GM12892 (cell line): ENCODE results near the gene ARFGEF3.

Experiments used
- POLR2A ChIP-seq: IDR thresholded peaks from 2 replicates; pipeline ENCODE4 v1.6.1; 2011; ENCODE audit warnings: low read depth, low read length, control low read depth
- POLR2AphosphoS5 ChIP-seq: IDR thresholded peaks from 2 replicates; pipeline ENCODE4 v1.6.1; 2011; ENCODE audit warnings: low read depth, low read length, control low read depth

- TF ChIP-seq POLR2A (no peak), POLR2AphosphoS5 (no peak)
Measured at GRCh38 chr6:138250053-138250452, 88.3 kb downstream of the ARFGEF3 start.
